Erythroblast (primary cell): ENCODE measurements around the gene PARVA.

Experiments
- GATA1 ChIP-seq: IDR thresholded peaks from 2 replicates; pipeline ENCODE4 v1.6.1; 2011; ENCODE audit warnings: low read depth, mild to moderate bottlenecking, control low read depth, low read length, moderate library complexity
- POLR2A ChIP-seq: IDR thresholded peaks from 2 replicates; pipeline ENCODE4 v1.6.1; 2011; ENCODE audit warnings: mild to moderate bottlenecking, low read length

DNA sequence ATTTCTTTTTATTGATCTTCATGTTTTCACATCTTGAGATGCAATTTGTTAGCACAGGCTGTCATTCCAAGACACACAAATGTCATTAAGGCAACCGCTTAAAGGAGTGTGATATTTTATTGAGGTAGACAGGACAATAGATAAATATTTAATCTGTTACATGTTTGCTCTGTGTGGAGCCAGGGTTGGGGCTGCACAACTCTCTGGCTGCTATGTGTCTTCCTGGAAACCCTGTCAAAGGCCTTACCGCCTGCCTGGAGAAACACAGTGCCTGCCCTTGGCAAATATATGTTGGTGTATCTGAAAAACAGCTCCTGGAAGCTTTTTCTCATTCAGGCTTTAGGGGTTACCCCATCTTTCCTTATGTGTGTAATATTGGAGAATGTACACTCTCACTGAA is 157.2 kb downstream of the PARVA start:
- TF ChIP-seq POLR2A (no peak), GATA1 (no peak)
